ENCODE data around the gene GKAP1. TPM values are rescaled to one million over a fixed set of nuclear protein-coding genes. Genes with fewer than 3 reads are reported as not detected.

The GKAP1 gene
- total and polyA plus RNA-seq, 2 experiments from 2014 or later: 4.0 to 16.7 TPM

GRCh38 chr9:83721509-83721908 is 96.1 kb downstream of the GKAP1 start (continued):
- TF ChIP-seq, protein P1, sequence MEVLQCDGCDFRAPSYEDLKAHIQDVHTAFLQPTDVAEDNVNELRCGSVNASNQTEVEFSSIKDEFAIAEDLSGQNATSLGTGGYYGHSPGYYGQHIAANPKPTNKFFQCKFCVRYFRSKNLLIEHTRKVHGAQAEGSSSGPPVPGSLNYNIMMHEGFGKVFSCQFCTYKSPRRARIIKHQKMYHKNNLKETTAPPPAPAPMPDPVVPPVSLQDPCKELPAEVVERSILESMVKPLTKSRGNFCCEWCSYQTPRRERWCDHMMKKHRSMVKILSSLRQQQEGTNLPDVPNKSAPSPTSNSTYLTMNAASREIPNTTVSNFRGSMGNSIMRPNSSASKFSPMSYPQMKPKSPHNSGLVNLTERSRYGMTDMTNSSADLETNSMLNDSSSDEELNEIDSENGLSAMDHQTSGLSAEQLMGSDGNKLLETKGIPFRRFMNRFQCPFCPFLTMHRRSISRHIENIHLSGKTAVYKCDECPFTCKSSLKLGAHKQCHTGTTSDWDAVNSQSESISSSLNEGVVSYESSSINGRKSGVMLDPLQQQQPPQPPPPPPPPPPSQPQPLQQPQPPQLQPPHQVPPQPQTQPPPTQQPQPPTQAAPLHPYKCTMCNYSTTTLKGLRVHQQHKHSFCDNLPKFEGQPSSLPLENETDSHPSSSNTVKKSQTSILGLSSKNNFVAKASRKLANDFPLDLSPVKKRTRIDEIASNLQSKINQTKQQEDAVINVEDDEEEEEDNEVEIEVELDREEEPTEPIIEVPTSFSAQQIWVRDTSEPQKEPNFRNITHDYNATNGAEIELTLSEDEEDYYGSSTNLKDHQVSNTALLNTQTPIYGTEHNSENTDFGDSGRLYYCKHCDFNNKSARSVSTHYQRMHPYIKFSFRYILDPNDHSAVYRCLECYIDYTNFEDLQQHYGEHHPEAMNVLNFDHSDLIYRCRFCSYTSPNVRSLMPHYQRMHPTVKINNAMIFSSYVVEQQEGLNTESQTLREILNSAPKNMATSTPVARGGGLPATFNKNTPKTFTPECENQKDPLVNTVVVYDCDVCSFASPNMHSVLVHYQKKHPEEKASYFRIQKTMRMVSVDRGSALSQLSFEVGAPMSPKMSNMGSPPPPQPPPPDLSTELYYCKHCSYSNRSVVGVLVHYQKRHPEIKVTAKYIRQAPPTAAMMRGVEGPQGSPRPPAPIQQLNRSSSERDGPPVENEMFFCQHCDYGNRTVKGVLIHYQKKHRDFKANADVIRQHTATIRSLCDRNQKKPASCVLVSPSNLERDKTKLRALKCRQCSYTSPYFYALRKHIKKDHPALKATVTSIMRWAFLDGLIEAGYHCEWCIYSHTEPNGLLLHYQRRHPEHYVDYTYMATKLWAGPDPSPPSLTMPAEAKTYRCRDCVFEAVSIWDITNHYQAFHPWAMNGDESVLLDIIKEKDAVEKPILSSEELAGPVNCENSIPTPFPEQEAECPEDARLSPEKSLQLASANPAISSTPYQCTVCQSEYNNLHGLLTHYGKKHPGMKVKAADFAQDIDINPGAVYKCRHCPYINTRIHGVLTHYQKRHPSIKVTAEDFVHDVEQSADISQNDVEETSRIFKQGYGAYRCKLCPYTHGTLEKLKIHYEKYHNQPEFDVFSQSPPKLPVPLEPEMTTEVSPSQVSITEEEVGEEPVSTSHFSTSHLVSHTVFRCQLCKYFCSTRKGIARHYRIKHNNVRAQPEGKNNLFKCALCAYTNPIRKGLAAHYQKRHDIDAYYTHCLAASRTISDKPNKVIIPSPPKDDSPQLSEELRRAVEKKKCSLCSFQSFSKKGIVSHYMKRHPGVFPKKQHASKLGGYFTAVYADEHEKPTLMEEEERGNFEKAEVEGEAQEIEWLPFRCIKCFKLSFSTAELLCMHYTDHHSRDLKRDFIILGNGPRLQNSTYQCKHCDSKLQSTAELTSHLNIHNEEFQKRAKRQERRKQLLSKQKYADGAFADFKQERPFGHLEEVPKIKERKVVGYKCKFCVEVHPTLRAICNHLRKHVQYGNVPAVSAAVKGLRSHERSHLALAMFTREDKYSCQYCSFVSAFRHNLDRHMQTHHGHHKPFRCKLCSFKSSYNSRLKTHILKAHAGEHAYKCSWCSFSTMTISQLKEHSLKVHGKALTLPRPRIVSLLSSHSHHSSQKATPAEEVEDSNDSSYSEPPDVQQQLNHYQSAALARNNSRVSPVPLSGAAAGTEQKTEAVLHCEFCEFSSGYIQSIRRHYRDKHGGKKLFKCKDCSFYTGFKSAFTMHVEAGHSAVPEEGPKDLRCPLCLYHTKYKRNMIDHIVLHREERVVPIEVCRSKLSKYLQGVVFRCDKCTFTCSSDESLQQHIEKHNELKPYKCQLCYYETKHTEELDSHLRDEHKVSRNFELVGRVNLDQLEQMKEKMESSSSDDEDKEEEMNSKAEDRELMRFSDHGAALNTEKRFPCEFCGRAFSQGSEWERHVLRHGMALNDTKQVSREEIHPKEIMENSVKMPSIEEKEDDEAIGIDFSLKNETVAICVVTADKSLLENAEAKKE (CRISPR knock-in tag; IDR thresholded peaks at IDR 0.05): no peak
- no peak for TF ChIP-seq JUNB (IDR thresholded peaks at IDR 0.05; ENCODE audit: unreplicated experiment)
- no peak for TF ChIP-seq STAT1 (IDR thresholded peaks at IDR 0.05; ENCODE audit: unreplicated experiment)
- no peak for TF ChIP-seq CREB1 (CRISPR knock-in tag; IDR thresholded peaks at IDR 0.05; ENCODE audit: low read depth)
- TF ChIP-seq ZNF114 (CRISPR knock-in tag; IDR thresholded peaks at IDR 0.05): no peak
- TF ChIP-seq ZNF331 (CRISPR knock-in tag; IDR thresholded peaks at IDR 0.05; ENCODE audit: low read depth): no peak
- no peak for TF ChIP-seq NANOG (IDR thresholded peaks at IDR 0.05; ENCODE audit: borderline replicate concordance)
- no peak for TF ChIP-seq EZH2 (IDR thresholded peaks at IDR 0.05; ENCODE audit: low read depth, unreplicated experiment)

DNA sequence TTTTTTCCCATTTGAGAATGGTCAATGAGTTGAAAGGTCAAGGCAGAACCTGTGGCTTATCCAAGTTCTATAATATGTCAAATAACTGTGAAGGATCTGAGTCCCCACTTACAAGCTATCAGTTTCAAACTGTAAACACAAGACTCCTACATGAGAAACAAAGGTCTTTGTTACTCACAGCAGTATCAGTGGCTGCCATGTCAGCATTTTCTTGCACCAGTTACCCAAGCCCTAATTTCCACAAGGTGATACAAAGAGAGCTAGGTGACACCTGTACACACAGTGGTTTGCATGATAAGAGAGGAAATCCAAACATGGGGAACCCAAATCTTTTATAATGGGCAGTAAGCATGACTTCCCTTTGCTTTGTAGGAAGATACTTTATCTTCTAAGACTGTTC is 101.8 kb downstream of the GKAP1 start:
- Histone ChIP-seq H2AFZ (no peak overlapping the region), H3K79me2 (replicated peaks; ENCODE audit: insufficient read depth) (no peaks in the 10 kb centered on the region), H3K36me3 (ENCODE audit: insufficient read depth) (no peaks in the 10 kb centered on the region), H3K4me3 (no peak overlapping the region), H3K4me2 (no peak overlapping the region), H3K4me1 (ENCODE audit: insufficient read depth) (no peaks in the 10 kb centered on the region), H4K20me1 (replicated peaks; ENCODE audit: insufficient read depth) (no peaks in the 10 kb centered on the region), H3K27ac (ENCODE audit: low read depth) (no peak overlapping the region), H3F3A (replicated peaks; ENCODE audit: low read depth) (no peaks in the 10 kb centered on the region), H3K9me2 (ENCODE audit: insufficient read depth) (no peaks in the 10 kb centered on the region), H3K27me3 (ENCODE audit: insufficient read depth) (no peaks in the 10 kb centered on the region)
- Mint-ChIP-seq H3K4me3 (no peak overlapping the region), H3K36me3 (ENCODE audit: low read depth) (0 out of 3 replicates have a peak, but pooled peaks cover 2% of the 10 kb centered on the region), H3K9me3 (peaks cover 15% of the 10 kb centered on the region; the same call in 2 of the 3 replicates), H3K27me3 (ENCODE audit: insufficient read depth, low read depth, poor library complexity) (peaks cover 2% of the 10 kb centered on the region), H3K4me1 (no peaks in the 10 kb centered on the region), H3K27ac (no peak overlapping the region)
- DNase-seq (ENCODE audit: low spot score) (no peak), ATAC-seq (no peak)
- TF ChIP-seq EZH2 (IDR thresholded peaks at IDR 0.05; ENCODE audit: low read depth, unreplicated experiment) (no peak), ZNF114 (CRISPR knock-in tag; IDR thresholded peaks at IDR 0.05) (no peak), JUNB (IDR thresholded peaks at IDR 0.05; ENCODE audit: unreplicated experiment) (no peak), STAT1 (IDR thresholded peaks at IDR 0.05; ENCODE audit: unreplicated experiment) (no peak), ZNF331 (CRISPR knock-in tag; IDR thresholded peaks at IDR 0.05; ENCODE audit: low read depth) (no peak), REST (IDR thresholded peaks at IDR 0.05; ENCODE audit: unreplicated experiment) (no peak)
- TF ChIP-seq, protein P2, sequence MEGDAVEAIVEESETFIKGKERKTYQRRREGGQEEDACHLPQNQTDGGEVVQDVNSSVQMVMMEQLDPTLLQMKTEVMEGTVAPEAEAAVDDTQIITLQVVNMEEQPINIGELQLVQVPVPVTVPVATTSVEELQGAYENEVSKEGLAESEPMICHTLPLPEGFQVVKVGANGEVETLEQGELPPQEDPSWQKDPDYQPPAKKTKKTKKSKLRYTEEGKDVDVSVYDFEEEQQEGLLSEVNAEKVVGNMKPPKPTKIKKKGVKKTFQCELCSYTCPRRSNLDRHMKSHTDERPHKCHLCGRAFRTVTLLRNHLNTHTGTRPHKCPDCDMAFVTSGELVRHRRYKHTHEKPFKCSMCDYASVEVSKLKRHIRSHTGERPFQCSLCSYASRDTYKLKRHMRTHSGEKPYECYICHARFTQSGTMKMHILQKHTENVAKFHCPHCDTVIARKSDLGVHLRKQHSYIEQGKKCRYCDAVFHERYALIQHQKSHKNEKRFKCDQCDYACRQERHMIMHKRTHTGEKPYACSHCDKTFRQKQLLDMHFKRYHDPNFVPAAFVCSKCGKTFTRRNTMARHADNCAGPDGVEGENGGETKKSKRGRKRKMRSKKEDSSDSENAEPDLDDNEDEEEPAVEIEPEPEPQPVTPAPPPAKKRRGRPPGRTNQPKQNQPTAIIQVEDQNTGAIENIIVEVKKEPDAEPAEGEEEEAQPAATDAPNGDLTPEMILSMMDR (conservative IDR thresholded peaks at IDR 0.05; ENCODE audit: low read depth in 2 of 2): no peak
